Measurements from ENCODE around the gene JAM2. TPM values are rescaled to one million over a fixed set of nuclear protein-coding genes. Genes with fewer than 3 reads are reported as not detected.

The JAM2 gene
- total RNA-seq, 4 donors from 2014 or later: 2.3 to 6.1 (median 3.7) TPM

DNA sequence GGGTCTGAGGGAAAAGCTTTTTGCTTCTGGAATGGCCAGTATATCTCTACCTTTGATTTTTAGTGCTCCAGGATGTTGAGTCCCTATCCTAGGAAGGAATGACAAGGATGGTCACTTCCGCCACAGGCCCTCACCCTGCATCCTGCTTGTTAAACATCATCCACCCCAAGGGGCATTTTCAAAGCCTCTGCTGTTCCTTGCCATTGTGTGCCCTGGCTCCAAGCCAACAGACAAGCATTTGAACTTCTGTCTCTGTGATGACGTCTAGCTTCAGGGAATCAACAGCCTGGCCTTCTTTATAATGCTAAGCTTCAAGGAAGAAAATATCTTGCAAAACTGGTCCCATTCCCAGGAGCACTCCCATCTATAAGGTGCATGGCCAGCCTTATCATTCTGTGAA lies 12.3 kb upstream of the JAM2 start:
- Histone ChIP-seq H3K4me1 (no peaks in the 10 kb centered on the region), H3K4me3 (no peak overlapping the region), H3K9me3 (no peaks in the 10 kb centered on the region), H3K27me3 (no peaks in the 10 kb centered on the region), H3K36me3 (no peaks in the 10 kb centered on the region), H3K27ac (peak overlapping the region in 3 of 4 donors; percentile 16 to 21 (median 18))
- ATAC-seq (peak in 1 of 2 donors; percentile 19), DNase-seq (no peak)
- in situ Hi-C loops (cut with MboI; ENCODE audit: low sequenced_read_pairs in 4 of 4) (no loop called here), intact Hi-C loops (cut with DNase I; ENCODE audit: low total_unique reads) (no loop called here)
- TF ChIP-seq, protein P1, sequence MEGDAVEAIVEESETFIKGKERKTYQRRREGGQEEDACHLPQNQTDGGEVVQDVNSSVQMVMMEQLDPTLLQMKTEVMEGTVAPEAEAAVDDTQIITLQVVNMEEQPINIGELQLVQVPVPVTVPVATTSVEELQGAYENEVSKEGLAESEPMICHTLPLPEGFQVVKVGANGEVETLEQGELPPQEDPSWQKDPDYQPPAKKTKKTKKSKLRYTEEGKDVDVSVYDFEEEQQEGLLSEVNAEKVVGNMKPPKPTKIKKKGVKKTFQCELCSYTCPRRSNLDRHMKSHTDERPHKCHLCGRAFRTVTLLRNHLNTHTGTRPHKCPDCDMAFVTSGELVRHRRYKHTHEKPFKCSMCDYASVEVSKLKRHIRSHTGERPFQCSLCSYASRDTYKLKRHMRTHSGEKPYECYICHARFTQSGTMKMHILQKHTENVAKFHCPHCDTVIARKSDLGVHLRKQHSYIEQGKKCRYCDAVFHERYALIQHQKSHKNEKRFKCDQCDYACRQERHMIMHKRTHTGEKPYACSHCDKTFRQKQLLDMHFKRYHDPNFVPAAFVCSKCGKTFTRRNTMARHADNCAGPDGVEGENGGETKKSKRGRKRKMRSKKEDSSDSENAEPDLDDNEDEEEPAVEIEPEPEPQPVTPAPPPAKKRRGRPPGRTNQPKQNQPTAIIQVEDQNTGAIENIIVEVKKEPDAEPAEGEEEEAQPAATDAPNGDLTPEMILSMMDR (IDR thresholded peaks at IDR 0.05 in 4 of 5, conservative IDR thresholded peaks at IDR 0.05 in 1 of 5): no peak
- TF ChIP-seq POLR2A (IDR thresholded peaks at IDR 0.05): no peak

DNA sequence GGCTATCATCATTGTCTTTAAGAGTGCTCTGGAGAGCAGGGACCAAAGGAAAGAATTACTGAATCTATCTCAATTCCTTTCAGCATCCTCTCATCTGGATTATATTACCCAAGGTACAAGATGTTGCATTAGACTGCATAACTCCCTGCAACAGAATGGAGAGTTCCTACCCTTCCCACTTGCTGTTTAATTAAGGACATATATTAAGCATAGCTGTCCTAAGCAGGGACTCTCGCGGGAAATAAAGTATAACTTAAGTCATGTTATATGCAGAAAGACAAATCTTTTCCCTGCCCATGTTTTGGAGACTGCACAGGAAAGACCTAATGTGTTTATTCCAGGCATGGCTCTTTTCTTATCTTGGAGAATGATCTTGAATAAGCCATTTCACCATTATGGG lies 6.8 kb upstream of the JAM2 start:
- Histone ChIP-seq H3K4me1 (no peaks in the 10 kb centered on the region), H3K4me3 (no peak overlapping the region), H3K9me3 (no peaks in the 10 kb centered on the region), H3K27ac (no peak overlapping the region), H3K36me3 (no peaks in the 10 kb centered on the region), H3K27me3 (no peaks in the 10 kb centered on the region)
- TF ChIP-seq, protein P1 (IDR thresholded peaks at IDR 0.05 in 4 of 5, conservative IDR thresholded peaks at IDR 0.05 in 1 of 5): no peak
- intact Hi-C loops (cut with DNase I; ENCODE audit: low total_unique reads) (no loop called here), in situ Hi-C loops (cut with MboI; ENCODE audit: low sequenced_read_pairs in 4 of 4) (no loop called here)
- DNase-seq (no peak), ATAC-seq (no peak)

DNA sequence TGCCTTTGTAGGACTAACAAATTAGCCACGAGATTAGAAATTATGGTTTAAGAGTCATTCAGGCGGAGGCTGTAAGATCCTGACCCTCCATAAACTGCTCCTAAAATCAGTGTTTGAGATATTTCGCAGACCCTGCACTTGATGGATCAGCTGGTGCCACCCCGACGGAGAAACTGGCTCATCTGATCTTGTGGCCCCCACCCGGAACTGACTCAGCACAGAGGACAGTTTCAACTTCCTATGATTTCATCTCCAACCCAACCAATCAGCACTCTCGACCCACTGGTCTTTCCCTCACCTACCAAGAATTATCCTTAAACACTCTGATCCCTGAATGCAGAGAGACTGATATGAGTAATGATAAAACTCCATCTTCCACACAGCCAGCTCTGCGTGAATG lies 3.7 kb upstream of the JAM2 start:
- no peak for DNase-seq
- Histone ChIP-seq H3K4me1 (peaks cover 0 to 8% of the 10 kb centered on the region in 2 donors), H3K27ac (no peak overlapping the region), H3K36me3 (no peaks in the 10 kb centered on the region), H3K27me3 (no peaks in the 10 kb centered on the region), H3K9me3 (no peaks in the 10 kb centered on the region), H3K4me3 (no peak overlapping the region)
- ATAC-seq: no peak
- intact Hi-C loops (cut with DNase I; ENCODE audit: low total_unique reads) (no loop called here), in situ Hi-C loops (cut with MboI; ENCODE audit: low sequenced_read_pairs in 4 of 4) (no loop called here)
- TF ChIP-seq POLR2A (IDR thresholded peaks at IDR 0.05): no peak

GRCh38 chr21:25636727-25637126 lies 2.3 kb upstream of the JAM2 start:
- TF ChIP-seq, protein P1 (IDR thresholded peaks at IDR 0.05 in 4 of 5, conservative IDR thresholded peaks at IDR 0.05 in 1 of 5): no peak
- no peak for TF ChIP-seq POLR2A (IDR thresholded peaks at IDR 0.05)

GRCh38 chr21:25637851-25638659 lies 1.0 kb upstream of the JAM2 start:
- intact Hi-C loops (cut with DNase I; ENCODE audit: low total_unique reads) (loop anchor here (2.0 kb wide), 1 partner anchor 29 kb away; no protein-coding TSS in a partner anchor), in situ Hi-C loops (cut with MboI; ENCODE audit: low sequenced_read_pairs in 4 of 4) (no loop called here)
- ATAC-seq (no peak), DNase-seq (no peak)
- TF ChIP-seq, protein P1 (IDR thresholded peaks at IDR 0.05 in 4 of 5, conservative IDR thresholded peaks at IDR 0.05 in 1 of 5): no peak
- no peak for TF ChIP-seq POLR2A (IDR thresholded peaks at IDR 0.05)
- Histone ChIP-seq H3K9me3 (no peaks in the 10 kb centered on the region), H3K36me3 (no peaks in the 10 kb centered on the region), H3K27me3 (no peaks in the 10 kb centered on the region), H3K4me1 (peaks cover 0 to 8% of the 10 kb centered on the region in 2 donors), H3K4me3 (peak overlapping the region in 3 of 4 donors; percentile 72 to 85 (median 73)), H3K27ac (peak overlapping the region in 3 of 4 donors; percentile 76 to 82 (median 82))

More at GRCh38 chr21:25636727-25637126, 2.3 kb upstream of the JAM2 start:
- Histone ChIP-seq H3K27ac (no peak overlapping the region), H3K27me3 (no peaks in the 10 kb centered on the region), H3K4me1 (peaks cover 0 to 8% of the 10 kb centered on the region in 2 donors), H3K9me3 (no peaks in the 10 kb centered on the region), H3K4me3 (no peak overlapping the region), H3K36me3 (no peaks in the 10 kb centered on the region)
- in situ Hi-C loops (cut with MboI; ENCODE audit: low sequenced_read_pairs in 4 of 4): no loop called here
- DNase-seq (no peak), ATAC-seq (no peak)
- intact Hi-C loops (cut with DNase I; ENCODE audit: low total_unique reads): no loop called here

All from gastrocnemius medialis (tissue), 4 donors.